HepG2 (cell line): ENCODE measurements around the gene C1orf141. TPM values are rescaled to one million over a fixed set of nuclear protein-coding genes. Genes with fewer than 3 reads are reported as not detected.

Experiments
- EP300 ChIP-seq, 3 experiments: sonication (generic) in 1 of 3; formaldehyde crosslinking in 1 of 3; IDR thresholded peaks; 2 replicates each; pipeline versions ENCODE4 v1.5.1 to v1.6.1; 2011 to 2020; ENCODE audit warnings: low read depth in 2 of 3, low read length in 2 of 3, borderline replicate concordance in 1 of 3, improper control_type of control experiment in 1 of 3, mild to moderate bottlenecking in 1 of 3, missing genetic modification reagents in 1 of 3, moderate library complexity in 1 of 3
- FOXA3 ChIP-seq: IDR thresholded peaks from 2 replicates; pipeline ENCODE4 v1.6.1; 2016; ENCODE audit warnings: missing genetic modification reagents, missing compliant biosample characterization
- HMGA1 ChIP-seq: sonication (generic); formaldehyde crosslinking; conservative IDR thresholded peaks from 2 replicates; pipeline ENCODE4 v1.4.0; 2020; ENCODE audit warnings: missing genetic modification reagents
- HOXD1 ChIP-seq: sonication (generic); formaldehyde crosslinking; IDR thresholded peaks from 2 replicates; pipeline ENCODE4 v1.5.0; 2020; ENCODE audit warnings: missing genetic modification reagents
- NR3C1 ChIP-seq: sonication (generic); formaldehyde crosslinking; IDR thresholded peaks from 2 replicates; pipeline ENCODE4 v1.4.0; 2020; ENCODE audit warnings: missing genetic modification reagents
- PAXIP1 ChIP-seq: sonication (generic); formaldehyde crosslinking; conservative IDR thresholded peaks from 2 replicates; pipeline ENCODE4 v1.4.0; 2020; ENCODE audit warnings: mild to moderate bottlenecking, missing genetic modification reagents, moderate library complexity
- PHF20 ChIP-seq: sonication (generic); formaldehyde crosslinking; IDR thresholded peaks from 2 replicates; pipeline ENCODE4 v1.5.0; 2020; ENCODE audit warnings: mild to moderate bottlenecking, missing genetic modification reagents
- RBM39 ChIP-seq: fragments of 200-400 bp; formaldehyde crosslinking; IDR thresholded peaks from one replicate; pipeline ENCODE4 v1.6.1; 2018; ENCODE audit warnings: antibody characterized with exemption, mild to moderate bottlenecking, low read depth, low read length; ENCODE audit not compliant: poor library complexity, severe bottlenecking
- SMAD9 ChIP-seq: sonication (generic); formaldehyde crosslinking; IDR thresholded peaks from 2 replicates; pipeline ENCODE4 v1.5.1; 2020; ENCODE audit warnings: mild to moderate bottlenecking, missing genetic modification reagents
- SP140L ChIP-seq: sonication (generic); formaldehyde crosslinking; IDR thresholded peaks from 2 replicates; pipeline ENCODE4 v1.4.0; 2020; ENCODE audit warnings: missing genetic modification reagents, borderline replicate concordance
- SPEN ChIP-seq: sonication (generic); formaldehyde crosslinking; IDR thresholded peaks from 2 replicates; pipeline ENCODE4 v1.5.1; 2020; ENCODE audit warnings: low read depth, mild to moderate bottlenecking, missing genetic modification reagents
- TFDP2 ChIP-seq: sonication (generic); formaldehyde crosslinking; IDR thresholded peaks from 2 replicates; pipeline ENCODE4 v1.4.0; 2020; ENCODE audit warnings: missing genetic modification reagents
- USF2 ChIP-seq, 2 experiments: sonication (generic) in 1 of 2; formaldehyde crosslinking in 1 of 2; IDR thresholded peaks; 2 replicates each; pipeline versions ENCODE4 v1.5.1 to v1.6.1; 2011 to 2020; ENCODE audit warnings: borderline replicate concordance in 1 of 2, low read depth in 1 of 2, low read length in 1 of 2, mild to moderate bottlenecking in 1 of 2, missing genetic modification reagents in 1 of 2, moderate library complexity in 1 of 2
- ZMYM4 ChIP-seq: sonication (generic); formaldehyde crosslinking; IDR thresholded peaks from 2 replicates; pipeline ENCODE4 v1.8.1; 2023; ENCODE audit warnings: mild to moderate bottlenecking, missing genetic modification reagents
- ZNF354B ChIP-seq: sonication (generic); formaldehyde crosslinking; IDR thresholded peaks from 2 replicates; pipeline ENCODE4 v1.8.0; 2022; ENCODE audit warnings: mild to moderate bottlenecking, missing genetic modification reagents
- ZNF446 ChIP-seq: sonication (generic); formaldehyde crosslinking; IDR thresholded peaks from 2 replicates; pipeline ENCODE4 v1.5.0; 2020; ENCODE audit warnings: mild to moderate bottlenecking, missing genetic modification reagents
- ZNF790 ChIP-seq: sonication (generic); formaldehyde crosslinking; IDR thresholded peaks from 2 replicates; pipeline ENCODE4 v1.8.0; 2022; ENCODE audit warnings: missing genetic modification reagents, mild to moderate bottlenecking, borderline replicate concordance
- polyA plus RNA-seq, 8 experiments: library from polyadenylated mRNA; depleted of rRNA in 3 of 8; stranded (reverse) in 7 of 8; unstranded in 1 of 8; fragments of >200 nt; fragmentation: Illumina TruSeq in 4 of 8; extraction: Trizol in 4 of 8; gene quantifications; 2 replicates each; pipeline versions ENCODE4 v1.2.1 to v1.2.3, GENCODE V29; 2011 to 2016; ENCODE audit warnings: low read depth in 4 of 8, missing spikeins in 1 of 8, mixed read lengths in 1 of 8; ENCODE audit not compliant: insufficient read depth in 1 of 8
- total RNA-seq, 5 experiments: library from RNA; depleted of rRNA; stranded (reverse); fragments of >200 nt; fragmentation: Illumina TruSeq; extraction: Trizol; gene quantifications; 2 replicates each; pipeline ENCODE4 v1.2.3, GENCODE V29; 2016; ENCODE audit warnings: low read depth in 1 of 5
- TF ChIP-seq, protein P1 (sequence below): sonication (generic); formaldehyde crosslinking; IDR thresholded peaks from 2 replicates; pipeline ENCODE4 v1.4.0; 2020; ENCODE audit warnings: mild to moderate bottlenecking, missing genetic modification reagents
- TF ChIP-seq, protein P2 (sequence below): sonication (generic); formaldehyde crosslinking; IDR thresholded peaks from 2 replicates; pipeline ENCODE4 v1.4.0; 2020; ENCODE audit warnings: missing genetic modification reagents

C1orf141 gene
- total and polyA plus RNA-seq, 2 of the 13 experiments (the other 11 are each of a cell fraction or from before 2014, with no cell fraction given): not detected

DNA sequence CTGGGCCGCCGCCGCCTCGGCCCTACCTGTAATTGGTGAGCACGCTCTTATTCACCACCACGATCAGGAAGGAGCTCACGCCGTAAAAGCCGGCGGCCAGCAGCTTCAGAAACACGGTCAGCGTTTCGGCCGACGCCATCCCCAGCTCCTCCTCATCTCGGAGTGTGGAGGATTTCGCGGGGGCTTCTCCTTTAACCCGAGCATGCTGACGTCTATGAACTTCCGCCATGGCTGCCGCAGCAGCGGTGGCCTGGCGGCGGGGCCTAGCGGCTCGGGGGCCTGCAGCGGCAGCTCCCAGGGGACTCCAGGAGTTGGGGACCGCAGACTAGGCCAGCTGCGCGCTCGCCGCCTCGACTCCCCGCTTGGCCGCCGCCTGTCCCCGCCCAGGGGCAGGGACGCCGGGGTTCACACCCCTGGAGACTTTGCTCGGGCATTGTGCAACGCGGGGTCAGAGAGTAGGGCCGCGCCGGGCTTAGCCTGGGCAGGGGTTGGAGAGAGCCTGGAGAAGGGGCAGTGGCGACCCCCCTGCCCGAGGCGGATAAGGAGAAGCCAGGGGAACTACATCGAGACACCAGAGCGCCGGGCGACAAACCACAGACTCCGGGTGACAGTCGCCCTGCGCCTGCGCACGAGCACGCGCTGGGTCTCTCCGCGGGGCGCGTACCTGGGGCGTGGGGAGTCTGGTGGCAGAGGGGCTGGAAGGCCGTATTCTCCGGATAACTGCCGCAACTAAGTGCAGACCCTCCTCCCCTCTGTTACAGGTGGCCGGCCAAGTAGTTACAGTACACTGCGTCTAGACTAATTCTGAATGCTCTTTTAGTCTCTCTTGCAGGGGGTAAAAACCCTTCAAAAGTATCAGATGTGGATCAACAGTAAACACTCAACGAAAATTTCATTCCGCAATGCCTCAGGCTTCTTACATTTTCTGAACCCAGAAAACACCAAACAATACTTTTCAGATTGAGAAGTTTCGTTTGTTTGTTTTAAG, 80.7 kb downstream of the C1orf141 start, which contains the start of gene SLC35D1 (continued):
- TF ChIP-seq SP140L (CRISPR knock-in tag): peak; percentile 70; the same call in 1 of the 2 replicates
- peak; percentile 86 for TF ChIP-seq PAXIP1 (CRISPR knock-in tag)
- TF ChIP-seq ZNF790 (CRISPR knock-in tag): no peak
- peak; percentile 88; the same call in 1 of the 2 replicates for TF ChIP-seq SMAD9 (CRISPR knock-in tag)
- TF ChIP-seq, protein P1, sequence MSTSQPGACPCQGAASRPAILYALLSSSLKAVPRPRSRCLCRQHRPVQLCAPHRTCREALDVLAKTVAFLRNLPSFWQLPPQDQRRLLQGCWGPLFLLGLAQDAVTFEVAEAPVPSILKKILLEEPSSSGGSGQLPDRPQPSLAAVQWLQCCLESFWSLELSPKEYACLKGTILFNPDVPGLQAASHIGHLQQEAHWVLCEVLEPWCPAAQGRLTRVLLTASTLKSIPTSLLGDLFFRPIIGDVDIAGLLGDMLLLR (CRISPR knock-in tag): peak; percentile 48; the same call in 1 of the 2 replicates
- peak in 1 of 2 experiments; percentile 61; a peak in 1 of 4 replicates for TF ChIP-seq EP300 (IDR thresholded peaks at IDR 0.05; ENCODE audit: low read depth in 2 of 2, low read length in 2 of 2)
- no peak for TF ChIP-seq EP300 (CRISPR knock-in tag; IDR thresholded peaks at IDR 0.05; ENCODE audit: borderline replicate concordance)
- TF ChIP-seq, protein P2, sequence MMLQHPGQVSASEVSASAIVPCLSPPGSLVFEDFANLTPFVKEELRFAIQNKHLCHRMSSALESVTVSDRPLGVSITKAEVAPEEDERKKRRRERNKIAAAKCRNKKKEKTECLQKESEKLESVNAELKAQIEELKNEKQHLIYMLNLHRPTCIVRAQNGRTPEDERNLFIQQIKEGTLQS (CRISPR knock-in tag): no peak
- TF ChIP-seq PHF20 (CRISPR knock-in tag): peak; percentile 50
- TF ChIP-seq FOXA3 (CRISPR knock-in tag): peak; percentile 30
- TF ChIP-seq HMGA1 (CRISPR knock-in tag): no peak
- TF ChIP-seq NR3C1 (CRISPR knock-in tag): no peak
- peak; percentile 86 for TF ChIP-seq ZMYM4 (CRISPR knock-in tag)
- TF ChIP-seq USF2 (IDR thresholded peaks at IDR 0.05; ENCODE audit: low read depth, low read length): no peak
- no peak for TF ChIP-seq USF2 (CRISPR knock-in tag; IDR thresholded peaks at IDR 0.05; ENCODE audit: borderline replicate concordance)
- TF ChIP-seq SPEN: peak; percentile 49; the same call in 1 of the 2 replicates
- no peak for TF ChIP-seq ZNF446 (CRISPR knock-in tag)
- TF ChIP-seq HOXD1: 0 out of 2 replicates have a peak, but pooled peaks have one; percentile 23
- TF ChIP-seq TFDP2 (CRISPR knock-in tag): peak; percentile 66
- TF ChIP-seq RBM39: no peak
- TF ChIP-seq ZNF354B (CRISPR knock-in tag): no peak
